Measurements from ENCODE around the gene HOXC11.

HOXC11 gene

GRCh38 chr12:53964315-53964713 is 8.6 kb upstream of the HOXC11 start:
- no peak overlapping the region for H3K4me3 ChIP-seq (ENCODE audit: low read depth, low read length)
- TF ChIP-seq CTCF (IDR thresholded peaks at IDR 0.05; ENCODE audit: low read depth, low read length, missing control alignments), result no peak
- in situ Hi-C loops (cut with HindIII; ENCODE audit: low sequenced_read_pairs), result no loop called here
- no peak for DNase-seq (ENCODE audit: low read depth)

GRCh38 chr12:53965281-53966084 is 7.4 kb upstream of the HOXC11 start:
- in situ Hi-C loops (cut with HindIII; ENCODE audit: low sequenced_read_pairs), result no loop called here
- no peak for DNase-seq (ENCODE audit: low read depth)
- no peak overlapping the region for H3K4me3 ChIP-seq (ENCODE audit: low read depth, low read length)
- TF ChIP-seq CTCF (IDR thresholded peaks at IDR 0.05; ENCODE audit: low read depth, low read length, missing control alignments), result no peak

- no peak overlapping the region for H3K4me3 ChIP-seq (ENCODE audit: low read depth, low read length)
- DNase-seq (ENCODE audit: low read depth), result no peak
- no peak for TF ChIP-seq CTCF (IDR thresholded peaks at IDR 0.05; ENCODE audit: low read depth, low read length, missing control alignments)
- in situ Hi-C loops (cut with HindIII; ENCODE audit: low sequenced_read_pairs), result no loop called here
Measured at GRCh38 chr12:53966085-53966384, 6.9 kb upstream of the HOXC11 start.

- no peak for TF ChIP-seq CTCF (IDR thresholded peaks at IDR 0.05; ENCODE audit: low read depth, low read length, missing control alignments)
- no peak overlapping the region for H3K4me3 ChIP-seq (ENCODE audit: low read depth, low read length)
- in situ Hi-C loops (cut with HindIII; ENCODE audit: low sequenced_read_pairs), result no loop called here
- no peak for DNase-seq (ENCODE audit: low read depth)
Measured at GRCh38 chr12:53966385-53967133, 6.4 kb upstream of the HOXC11 start.

GRCh38 chr12:53967421-53967925 is 5.5 kb upstream of the HOXC11 start:
- DNase-seq (ENCODE audit: low read depth), result no peak
- TF ChIP-seq CTCF (IDR thresholded peaks at IDR 0.05; ENCODE audit: low read depth, low read length, missing control alignments), result no peak
- in situ Hi-C loops (cut with HindIII; ENCODE audit: low sequenced_read_pairs), result no loop called here
- no peak overlapping the region for H3K4me3 ChIP-seq (ENCODE audit: low read depth, low read length)

- TF ChIP-seq CTCF (IDR thresholded peaks at IDR 0.05; ENCODE audit: low read depth, low read length, missing control alignments), result no peak
- no peak for DNase-seq (ENCODE audit: low read depth)
- H3K4me3 ChIP-seq (ENCODE audit: low read depth, low read length), result no peak overlapping the region
- in situ Hi-C loops (cut with HindIII; ENCODE audit: low sequenced_read_pairs), result no loop called here
Measured at GRCh38 chr12:53968214-53969127, 4.5 kb upstream of the HOXC11 start.

Data from astrocyte of the cerebellum (primary cell).